GM08714 (cell line): ENCODE data around the gene MTA2.
A peak's percentile ranks its signal among the peaks of the same experiment; 100 is the strongest.
"Not testable (repeated sequence)": the region's sequence is repeated elsewhere in the genome, so short reads cannot be mapped to it uniquely, and the experiment has no call there.

ENCODE experiments used
- H3K4me3 ChIP-seq: fragments of 200-500 bp; sonication (Bioruptor generic); 2 replicates; pipeline ENCODE4 v1.5.1; 2014; ENCODE audit warnings: mild to moderate bottlenecking, low read length, inconsistent platforms
- ZNF274 ChIP-seq: IDR thresholded peaks from 2 replicates; pipeline ENCODE4 v1.6.1; 2012; ENCODE audit warnings: mild to moderate bottlenecking, low read depth, low read length

The MTA2 gene

GRCh38 chr11:62556875-62557631 is 44.6 kb downstream of the MTA2 start:
- H3K4me3 ChIP-seq, result peak overlapping the region; percentile 2; the same call in 1 of the 2 replicates
- TF ChIP-seq ZNF274, result no peak

GRCh38 chr11:62556108-62556874 is 45.4 kb downstream of the MTA2 start:
- TF ChIP-seq ZNF274, result no peak
- peak overlapping the region; percentile 11; the same call in 1 of the 2 replicates for H3K4me3 ChIP-seq

GRCh38 chr11:62555464-62556107 is 46.1 kb downstream of the MTA2 start:
- H3K4me3 ChIP-seq, result peak overlapping the region; percentile 11; the same call in 1 of the 2 replicates
- no peak for TF ChIP-seq ZNF274

- no peak overlapping the region for H3K4me3 ChIP-seq
- TF ChIP-seq ZNF274, result no peak
These were observed 47.1 kb downstream of the MTA2 start for GRCh38 chr11:62554387-62555167.

GRCh38 chr11:62553839-62554361 is 47.8 kb downstream of the MTA2 start:
- no peak for TF ChIP-seq ZNF274
- H3K4me3 ChIP-seq, result no peak overlapping the region

GRCh38 chr11:62553080-62553838 is 48.4 kb downstream of the MTA2 start:
- H3K4me3 ChIP-seq, result no peak overlapping the region
- no peak for TF ChIP-seq ZNF274

GRCh38 chr11:62552485-62553079 is 49.1 kb downstream of the MTA2 start:
- H3K4me3 ChIP-seq, result no peak overlapping the region
- no peak for TF ChIP-seq ZNF274

GRCh38 chr11:62550478-62550877 is 51.2 kb downstream of the MTA2 start:
- H3K4me3 ChIP-seq, result not testable (repeated sequence)

- no peak overlapping the region for H3K4me3 ChIP-seq
- TF ChIP-seq ZNF274, result no peak
These were observed 52.9 kb downstream of the MTA2 start for GRCh38 chr11:62548545-62549335.

GRCh38 chr11:62547691-62548281 is 53.9 kb downstream of the MTA2 start:
- no peak overlapping the region for H3K4me3 ChIP-seq

GRCh38 chr11:62546929-62547625 is 54.6 kb downstream of the MTA2 start:
- H3K4me3 ChIP-seq, result no peak overlapping the region
- no peak for TF ChIP-seq ZNF274

More at GRCh38 chr11:62547691-62548281, 53.9 kb downstream of the MTA2 start:
- TF ChIP-seq ZNF274, result no peak
